T-helper 1 cell (primary cell): ENCODE measurements around the gene TP53AIP1.
A peak's percentile ranks its signal among the peaks of the same experiment; 100 is the strongest.

Experiments
- DNase-seq, 5 donors: peaks; one replicate each; pipeline ENCODE4 v3.0.0-alpha.2; 2012 to 2020

Gene TP53AIP1

DNA sequence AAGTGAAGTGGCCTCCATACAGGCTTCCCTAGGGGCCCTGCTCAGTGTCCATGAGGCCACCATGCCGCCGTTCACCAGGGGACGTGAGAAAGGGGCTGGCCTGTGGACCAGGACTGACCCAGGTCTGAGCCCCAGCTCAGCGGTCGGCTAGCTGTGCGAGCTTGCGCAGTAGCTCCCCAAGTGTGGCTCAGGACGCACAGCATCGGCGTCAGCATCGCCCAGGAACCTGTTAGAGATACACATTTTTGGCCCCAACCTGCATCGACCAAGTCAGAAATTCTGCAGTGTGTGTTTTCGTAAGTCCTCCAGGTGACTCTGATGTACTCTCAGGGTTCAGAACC, 429 bp downstream of the TP53AIP1 start:
- DNase-seq, result no peak

DNA sequence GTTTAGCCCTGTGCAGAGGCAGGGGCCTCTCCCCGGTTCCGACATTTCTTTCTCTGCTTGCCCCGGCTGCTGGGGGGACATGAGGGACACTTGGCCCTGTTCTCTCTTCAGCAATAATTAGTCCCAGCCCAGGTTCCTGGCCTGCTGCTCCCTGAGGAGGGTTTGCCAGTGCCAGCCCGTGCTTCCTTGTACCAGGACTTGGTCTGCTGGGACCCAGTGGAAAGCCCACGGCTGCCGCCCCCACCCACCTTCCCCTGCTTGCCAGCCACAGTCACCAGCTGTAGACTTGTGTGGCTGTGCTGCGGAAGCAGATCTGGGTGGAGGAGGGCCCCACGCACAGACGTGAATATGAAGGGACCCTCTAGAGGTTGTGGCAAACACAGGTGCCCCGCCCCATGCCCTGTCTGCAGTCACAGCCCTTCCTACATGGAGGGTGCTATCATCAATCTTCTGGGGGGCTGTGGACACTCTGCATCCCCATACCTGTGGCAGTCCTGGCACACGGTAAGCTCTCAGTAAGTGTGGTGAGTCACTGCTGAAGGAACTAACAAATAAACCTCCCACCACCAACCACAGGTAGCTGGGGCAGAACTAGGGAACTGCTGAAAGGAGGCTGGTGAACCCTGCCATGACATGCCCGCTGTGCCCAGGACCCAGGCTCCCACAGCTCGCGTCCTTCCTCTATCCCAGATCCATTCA, 949 bp downstream of the TP53AIP1 start:
- DNase-seq, result no peak

DNA sequence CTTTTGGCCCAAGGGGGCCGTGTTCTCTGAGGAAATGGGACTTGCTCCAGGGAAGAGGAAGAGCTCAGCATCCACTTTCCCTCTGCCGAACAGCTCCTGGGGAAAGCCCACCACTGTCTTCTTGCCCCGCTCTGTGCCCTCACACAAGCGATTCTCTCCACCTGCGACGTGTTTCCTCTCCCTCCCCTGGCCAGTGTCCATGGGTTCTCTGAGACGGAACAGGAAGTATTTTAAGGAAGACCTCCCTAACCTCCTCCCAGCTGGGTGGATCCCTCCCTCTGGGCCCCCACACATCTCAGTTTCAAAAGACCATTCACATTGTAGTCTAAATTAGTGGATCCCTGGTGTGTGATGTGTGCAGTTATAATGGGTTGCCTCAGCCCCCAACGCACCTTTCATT, 1.6 kb downstream of the TP53AIP1 start:
- no peak for DNase-seq

DNA sequence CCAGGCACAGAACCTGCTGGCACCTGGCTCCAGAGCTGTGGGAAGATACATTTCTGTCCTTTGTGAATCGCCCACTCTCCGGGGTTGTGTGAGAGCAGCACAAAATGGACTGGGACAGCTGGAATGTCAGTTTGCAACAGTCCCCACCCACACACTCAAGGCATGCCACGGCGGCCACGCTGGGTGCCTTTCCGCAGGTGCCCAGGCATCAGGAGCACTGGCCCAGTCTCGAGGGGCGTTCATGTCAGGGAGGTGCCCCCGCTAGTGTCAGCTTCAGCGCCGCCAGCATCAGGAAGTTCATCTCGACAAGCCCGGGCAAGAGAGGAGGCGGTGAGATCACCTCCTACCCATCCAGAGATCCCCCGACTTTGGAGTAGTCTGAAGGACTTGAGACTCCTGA, 2.1 kb downstream of the TP53AIP1 start:
- DNase-seq, result no peak

DNA sequence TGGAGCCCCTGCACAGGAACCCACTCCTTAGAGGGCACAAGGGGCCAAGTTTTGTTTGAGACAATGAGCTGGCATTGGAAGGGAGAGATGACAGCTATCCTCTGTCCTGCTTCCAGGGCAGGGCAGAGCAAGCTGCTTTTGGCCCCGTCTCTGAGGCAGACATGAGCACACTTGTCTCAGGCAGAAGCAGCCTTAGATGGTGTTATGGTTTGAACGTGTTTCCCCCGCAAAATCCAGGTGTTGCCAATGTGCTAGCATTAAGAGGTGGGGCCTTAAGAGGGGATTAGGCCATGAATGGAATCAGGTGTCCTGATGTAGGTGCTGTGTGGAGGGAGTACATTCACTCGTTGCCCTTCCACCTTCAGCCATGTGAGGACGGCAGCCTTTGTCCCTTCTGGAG, 2.5 kb downstream of the TP53AIP1 start:
- no peak for DNase-seq

DNA sequence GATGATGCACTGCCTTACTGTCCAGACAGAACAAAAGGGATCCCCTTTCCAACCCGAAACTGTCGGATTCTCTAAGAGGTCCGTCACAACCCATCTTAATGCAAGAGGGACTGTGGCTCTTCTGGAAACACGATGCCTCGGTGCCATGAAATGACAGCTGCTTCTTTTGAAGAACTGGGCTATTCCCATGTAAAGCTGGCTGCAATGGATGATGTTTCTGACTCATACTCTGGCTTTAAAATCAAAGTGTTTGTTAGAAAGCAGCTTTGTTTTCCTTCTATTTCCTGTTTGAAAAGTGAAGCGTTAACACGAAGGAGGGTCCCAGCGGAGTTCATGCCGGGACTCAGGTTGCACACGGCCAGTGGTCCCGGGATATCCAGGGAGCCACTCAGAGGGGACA, 3.1 kb downstream of the TP53AIP1 start:
- DNase-seq, result no peak

DNA sequence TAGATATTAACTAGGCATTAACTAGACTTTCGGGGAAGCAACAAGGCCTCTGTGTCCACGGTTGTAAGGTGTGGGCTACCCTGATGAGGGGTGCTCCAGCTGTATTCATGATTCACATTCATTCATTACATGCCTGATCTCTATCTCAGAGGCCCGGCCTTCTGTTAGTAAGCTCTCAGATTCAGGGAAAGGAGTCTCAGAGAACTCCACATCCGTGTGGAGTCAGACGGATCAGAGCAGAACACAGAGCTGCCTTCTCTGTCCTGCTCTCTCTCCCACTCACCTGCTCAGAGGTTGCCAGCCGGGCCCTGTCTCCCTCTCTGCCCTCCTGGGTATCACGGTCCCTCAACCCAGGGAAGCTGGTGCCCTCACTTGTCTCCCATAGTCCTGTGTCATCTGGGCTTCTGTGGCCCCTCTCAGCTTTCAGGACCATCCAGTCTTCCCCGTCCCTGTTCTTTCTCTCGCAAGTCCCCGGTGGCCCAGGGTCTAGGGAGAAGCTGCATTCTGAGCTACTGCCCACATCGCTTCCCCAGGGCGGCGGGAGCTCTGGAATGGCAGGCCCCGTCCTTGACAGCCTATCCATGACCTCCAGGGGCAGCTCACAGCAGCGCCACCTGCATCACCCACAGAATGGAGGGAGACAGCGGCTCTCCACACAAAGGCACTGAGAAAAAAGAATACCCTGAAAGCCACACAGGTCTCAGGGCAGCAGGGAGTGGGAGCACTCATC, 4.3 kb downstream of the TP53AIP1 start:
- no peak for DNase-seq

DNA sequence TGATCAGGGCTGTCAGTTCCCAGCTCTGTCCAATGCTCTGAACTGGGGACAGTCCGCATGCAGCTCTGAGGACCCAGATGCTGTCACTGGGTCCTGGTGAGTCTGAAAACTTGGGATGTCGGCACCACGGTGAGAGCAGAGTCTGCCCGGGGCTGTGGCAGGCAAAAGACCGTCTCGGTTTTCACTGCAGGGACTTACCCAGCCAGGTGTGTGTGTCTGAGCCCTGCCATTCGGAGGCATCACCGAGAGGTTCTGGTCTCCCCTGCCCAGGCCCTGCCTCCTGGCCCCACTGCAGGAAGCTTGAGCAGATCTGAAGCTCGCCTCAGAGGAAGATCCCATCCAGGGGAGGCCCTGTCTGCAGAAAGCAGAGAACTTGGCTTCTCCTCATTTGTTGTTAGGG, 5.2 kb downstream of the TP53AIP1 start:
- DNase-seq, result no peak

DNA sequence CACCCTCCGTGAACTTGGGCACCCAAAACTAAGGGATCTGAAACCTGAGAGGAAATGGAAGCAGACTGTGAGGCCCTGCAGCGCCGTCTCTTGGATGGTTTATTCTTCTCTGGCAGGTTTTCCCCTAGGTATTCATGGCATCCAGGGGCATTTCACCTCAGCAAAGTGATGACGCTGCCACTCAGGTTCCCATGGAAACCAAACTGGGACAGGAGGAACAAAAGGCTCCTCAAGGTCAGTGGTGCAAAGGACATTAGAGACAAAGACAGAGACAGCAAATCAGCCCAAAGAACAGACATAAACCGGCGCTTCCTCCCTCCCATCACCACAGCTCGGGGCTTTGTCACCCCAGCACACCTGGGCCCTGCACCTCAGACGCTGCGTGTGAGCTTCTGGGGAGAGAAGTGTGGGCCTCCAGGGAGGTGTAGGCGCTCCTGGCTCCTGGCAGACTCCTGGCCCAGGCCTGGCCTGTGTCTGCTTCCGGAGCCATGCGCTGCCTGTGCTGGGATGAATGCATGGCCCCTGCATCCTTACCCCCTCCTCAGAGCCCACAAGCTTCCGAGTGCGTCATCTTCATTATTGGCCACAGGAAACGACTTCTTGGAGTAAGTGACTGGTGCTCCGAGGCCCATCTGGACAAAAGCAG, 5.9 kb downstream of the TP53AIP1 start:
- DNase-seq, result no peak

DNA sequence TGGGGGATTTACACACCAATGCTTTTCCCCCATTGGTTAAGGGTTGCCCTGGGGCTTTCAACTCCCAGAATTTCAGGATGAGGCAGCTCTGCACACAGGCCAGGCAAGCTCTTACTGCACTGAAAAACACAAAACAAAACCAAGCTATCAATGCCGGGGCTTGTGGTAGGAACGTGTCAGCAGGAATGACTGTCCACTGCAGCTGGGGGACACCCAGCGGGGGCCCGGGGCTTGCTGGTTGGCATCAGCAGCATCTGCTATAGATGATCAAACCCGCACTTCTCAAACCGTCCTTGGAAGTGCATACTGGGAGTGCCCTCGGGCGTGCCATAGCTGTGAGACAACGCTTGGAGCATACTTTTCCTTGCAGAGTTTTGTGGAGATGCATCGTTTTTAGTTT, 7.7 kb downstream of the TP53AIP1 start:
- no peak for DNase-seq

DNA sequence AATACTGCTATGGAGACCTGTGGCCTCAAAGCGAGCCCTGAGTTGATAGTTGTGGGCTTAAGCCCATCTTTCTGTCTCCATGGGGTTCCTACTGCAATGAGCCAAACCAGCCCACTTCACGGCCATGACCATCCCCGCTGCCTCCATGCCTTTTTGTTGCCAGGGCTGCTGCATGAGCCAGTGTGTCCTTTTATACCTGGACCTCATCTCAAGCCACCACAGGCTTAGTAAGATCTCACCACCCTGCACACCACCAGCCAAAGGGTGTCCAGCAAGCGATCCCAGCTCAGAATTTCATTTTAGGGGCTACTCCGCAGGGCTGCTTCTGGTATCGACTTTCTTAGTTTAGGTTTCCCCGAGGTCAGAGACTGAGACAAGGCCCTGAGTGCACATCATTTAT, 8.3 kb downstream of the TP53AIP1 start:
- no peak for DNase-seq

DNA sequence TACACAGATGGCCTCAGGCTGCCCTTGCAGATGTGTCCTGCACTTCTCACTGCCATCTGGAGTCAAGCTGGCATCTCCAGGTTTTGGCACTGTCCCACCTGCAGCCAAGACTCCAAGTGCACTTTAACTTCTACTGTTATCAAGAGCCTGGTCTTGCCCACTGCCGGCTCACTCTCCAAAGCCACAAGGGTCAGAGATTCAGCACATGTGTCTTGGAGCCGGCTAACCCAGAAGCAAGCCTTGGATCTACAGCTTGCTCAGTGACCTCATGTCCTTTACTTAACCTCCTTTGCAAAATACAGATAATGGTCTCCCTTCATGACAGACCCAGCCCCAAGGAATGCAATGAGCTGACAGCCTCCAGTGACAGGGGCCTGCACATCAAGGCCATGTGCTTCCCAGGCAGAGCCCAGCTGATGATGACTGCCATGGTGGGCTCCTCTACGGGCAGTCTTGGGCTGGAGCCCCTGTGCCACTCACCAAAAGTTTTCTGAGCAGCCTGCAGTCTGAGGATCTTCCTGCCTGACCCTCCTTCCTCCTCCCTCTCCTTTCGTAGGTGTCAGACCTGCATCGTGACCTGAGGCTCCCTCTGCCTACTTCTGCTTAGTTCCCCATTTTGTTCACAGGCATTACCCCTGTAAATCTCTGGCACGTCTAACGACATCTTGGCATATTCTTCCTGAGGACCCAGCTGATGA, 9.0 kb downstream of the TP53AIP1 start:
- no peak for DNase-seq

DNA sequence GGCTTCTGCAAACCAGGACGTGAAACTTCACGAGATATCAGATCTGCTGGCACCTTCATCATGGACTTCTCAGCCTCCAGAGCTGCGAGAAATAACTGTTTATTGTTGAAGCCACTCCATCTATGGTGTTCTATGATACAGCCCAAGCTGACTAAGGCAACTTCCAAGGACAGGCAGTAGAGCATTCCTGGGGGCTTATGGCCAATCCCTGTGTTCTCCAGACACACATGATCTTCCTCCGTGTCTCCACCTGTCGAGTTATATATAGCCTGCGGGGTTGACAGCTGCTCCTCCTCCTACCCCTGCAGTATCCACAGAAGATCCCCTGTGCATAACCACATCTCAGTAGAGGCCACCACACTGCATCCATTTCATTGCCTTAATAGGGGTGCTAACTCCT, 11.0 kb downstream of the TP53AIP1 start:
- DNase-seq, result no peak

DNA sequence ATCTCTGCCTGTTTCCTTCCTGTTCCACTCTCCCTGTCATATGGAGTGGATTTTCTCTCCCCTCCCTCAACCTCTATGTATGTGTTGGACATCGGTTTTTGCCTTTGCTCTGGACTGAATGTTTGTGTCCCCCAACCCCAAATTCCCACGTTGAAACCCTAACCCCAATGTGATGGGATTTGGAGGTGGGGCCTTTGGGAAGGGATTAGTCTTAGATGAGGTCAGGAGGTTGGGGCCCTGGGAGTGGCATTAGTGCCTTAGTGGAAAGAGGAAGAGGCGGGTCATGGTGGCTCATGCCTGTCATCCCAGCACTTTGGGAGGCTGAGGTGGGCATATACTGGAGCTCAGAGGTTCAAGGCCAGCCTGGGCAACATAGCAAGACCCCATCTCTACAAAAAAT, 11.6 kb downstream of the TP53AIP1 start:
- DNase-seq, result no peak

DNA sequence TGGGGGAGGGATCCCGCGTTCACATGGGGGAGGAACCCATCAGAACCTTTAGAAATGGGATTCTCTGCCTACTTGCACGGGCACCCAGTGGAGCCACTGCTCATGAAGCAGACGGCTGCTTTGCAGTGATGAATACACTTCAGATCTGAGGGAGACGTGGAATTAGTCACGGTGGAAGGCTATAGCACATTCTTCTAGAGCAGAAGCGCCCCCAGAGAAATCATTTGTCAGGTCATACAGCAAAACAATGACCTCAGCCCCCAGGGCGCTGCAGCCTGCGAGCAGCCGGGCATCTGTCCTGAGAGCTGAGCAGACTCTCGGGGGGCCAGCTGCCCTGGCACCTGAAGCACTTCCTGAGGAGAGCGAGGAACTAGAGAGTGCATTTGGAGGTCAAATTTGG, 12.7 kb downstream of the TP53AIP1 start:
- no peak for DNase-seq

DNA sequence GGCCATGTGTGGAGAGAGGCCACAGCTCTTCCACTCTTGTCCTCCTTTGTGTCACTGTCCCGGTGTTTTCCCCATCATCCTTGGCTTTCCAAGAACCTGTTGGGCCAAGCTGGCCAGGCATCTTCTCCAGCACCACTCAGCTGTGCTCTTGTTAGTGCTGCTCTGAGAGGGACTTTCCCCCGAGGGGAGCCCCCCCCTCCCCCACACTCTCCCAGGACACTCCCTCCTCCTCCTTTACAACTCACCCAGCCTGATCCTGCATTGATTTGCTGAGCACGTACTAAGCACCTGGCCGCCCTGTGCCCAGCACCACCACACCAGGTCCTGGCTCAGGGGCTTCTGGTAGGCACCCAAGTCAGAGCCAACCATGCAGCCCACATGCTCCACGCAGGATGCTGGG, 13.2 kb downstream of the TP53AIP1 start:
- no peak for DNase-seq

DNA sequence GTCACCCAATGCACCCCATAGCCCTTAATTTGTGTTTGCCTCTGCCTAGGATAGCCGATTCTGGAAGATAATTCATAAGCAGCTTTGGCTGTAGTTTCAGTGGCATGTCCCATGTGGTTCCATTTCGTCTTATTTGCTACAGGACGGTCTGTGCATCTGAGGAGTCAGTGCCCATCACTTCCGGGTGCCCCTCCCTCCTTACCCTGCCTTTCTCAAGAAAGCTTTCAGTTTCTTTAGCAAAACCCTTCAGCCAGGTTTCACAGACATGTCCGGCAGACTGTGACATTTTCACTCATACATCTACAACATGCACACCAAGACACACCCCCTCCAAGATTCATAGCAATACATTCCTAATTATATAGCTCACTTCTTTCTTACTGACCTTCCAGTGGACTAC, 14.3 kb downstream of the TP53AIP1 start:
- DNase-seq, result peak in 1 of 5 donors; percentile 25

DNA sequence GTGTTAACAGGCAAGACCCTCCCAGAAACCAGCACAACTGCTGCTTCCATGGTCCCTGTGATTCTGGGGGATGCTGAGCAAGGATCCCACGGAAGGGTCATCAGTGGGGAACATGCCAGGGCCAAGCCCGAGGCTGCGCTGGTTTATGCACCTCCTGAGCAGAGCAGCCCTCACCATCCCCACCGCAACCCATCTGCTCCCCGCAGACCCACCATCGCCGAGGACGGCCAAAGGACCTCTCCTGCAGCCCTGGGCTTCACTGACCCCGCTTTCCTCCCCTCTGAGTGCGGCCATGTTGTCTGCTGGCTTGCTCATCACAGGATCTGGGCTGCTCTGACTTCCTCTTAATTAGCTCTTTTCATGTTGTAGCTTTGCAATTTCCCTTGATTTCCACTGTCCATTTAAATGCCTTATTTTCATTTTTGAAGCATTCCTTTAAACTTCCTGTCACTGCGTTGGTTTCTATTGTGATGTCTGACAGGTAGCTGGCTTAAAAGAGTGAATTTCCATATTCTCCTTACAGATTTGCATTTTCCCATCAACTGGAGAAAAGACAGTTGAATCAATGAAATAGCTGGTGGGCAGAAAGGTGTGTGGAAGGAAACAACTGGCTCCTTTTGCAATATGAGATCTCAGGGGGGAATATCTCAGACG, 14.9 kb downstream of the TP53AIP1 start:
- no peak for DNase-seq

DNA sequence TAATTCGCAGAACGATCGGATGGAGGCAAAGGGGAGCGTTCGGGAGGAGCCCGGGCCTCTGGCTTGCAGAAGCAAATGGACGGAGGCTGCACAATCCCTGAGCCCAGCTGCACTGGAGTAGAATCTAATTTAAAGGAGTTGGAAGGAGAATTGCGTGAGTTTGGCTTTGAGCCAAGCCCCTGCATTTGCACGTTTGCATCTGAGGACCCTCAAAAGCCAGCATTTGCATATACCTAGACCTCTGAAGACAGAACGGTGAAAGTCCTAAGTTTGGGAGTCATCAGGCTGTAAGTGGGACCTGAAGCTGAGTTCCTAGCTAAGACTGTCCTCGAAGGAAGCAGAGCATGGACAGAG, 15.6 kb downstream of the TP53AIP1 start:
- no peak for DNase-seq

DNA sequence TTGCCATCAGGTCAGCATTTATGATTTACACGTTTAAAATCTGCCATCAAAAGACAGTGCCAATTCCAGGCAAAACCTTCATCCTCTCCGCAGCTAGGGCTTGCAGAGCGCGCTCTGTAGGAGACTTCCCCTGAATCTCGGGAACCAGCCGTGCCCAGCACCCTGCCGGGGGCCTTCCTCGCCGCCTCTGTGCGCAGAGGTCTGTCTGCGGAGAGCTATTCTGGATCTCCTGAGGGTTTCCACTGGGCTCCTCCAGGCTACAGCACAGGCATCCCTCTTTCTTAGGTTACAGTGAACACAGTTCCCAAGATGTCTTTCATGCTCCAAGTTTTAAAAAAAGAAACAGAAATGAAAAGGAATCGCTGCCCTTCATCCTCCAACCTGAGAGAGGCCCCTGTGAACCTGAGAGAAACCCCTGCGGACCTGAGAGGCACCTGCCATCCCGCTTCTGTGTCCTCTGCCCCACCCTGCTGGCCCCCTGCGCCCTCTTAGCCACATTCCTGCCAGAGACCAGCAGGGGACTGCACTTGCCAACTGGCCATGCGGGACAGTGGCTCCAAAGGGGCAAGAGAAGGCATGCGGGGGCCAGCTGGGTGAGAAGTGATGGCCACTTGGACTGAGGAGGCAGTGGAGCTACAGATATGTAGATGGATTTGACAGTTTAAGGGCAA, 16.1 kb downstream of the TP53AIP1 start:
- no peak for DNase-seq

DNA sequence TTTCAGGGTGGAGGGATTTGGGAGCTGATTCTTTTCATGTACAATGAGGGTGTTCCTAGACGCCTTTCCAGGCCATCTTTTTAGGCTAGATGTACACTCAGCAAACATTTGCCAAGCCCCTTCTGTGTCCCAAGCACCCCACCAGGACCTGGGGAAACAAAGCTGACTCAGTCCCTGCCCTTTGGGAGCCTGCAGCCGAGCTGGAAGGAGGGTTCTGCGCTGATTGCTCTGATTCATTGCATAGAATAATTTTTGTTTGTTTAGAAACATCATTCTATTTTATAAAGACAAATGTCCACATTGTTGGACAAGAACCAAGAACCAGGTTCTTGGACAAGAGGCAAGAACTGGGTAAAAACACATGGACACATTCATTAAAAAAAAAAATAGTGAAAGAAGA, 16.7 kb downstream of the TP53AIP1 start:
- no peak for DNase-seq

DNA sequence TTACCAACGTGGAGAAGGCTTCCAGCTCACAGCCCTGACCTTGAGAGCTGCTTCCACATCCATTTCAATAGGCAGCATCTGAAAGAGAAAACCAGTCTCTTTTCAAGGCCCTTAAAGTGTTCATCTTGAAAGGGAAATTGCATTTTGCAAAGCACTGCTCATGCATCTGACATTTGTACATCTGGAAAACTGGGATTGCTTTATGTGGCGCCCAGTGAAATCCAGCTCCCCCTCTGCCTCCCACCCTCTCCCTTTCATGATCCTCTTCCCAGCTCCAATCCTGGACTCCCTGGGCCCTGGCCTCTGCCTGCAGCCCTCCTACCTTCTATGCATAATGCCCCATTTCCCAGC, 17.4 kb downstream of the TP53AIP1 start:
- DNase-seq, result no peak
